ENCODE results near the gene KRTAP20-3.

KRTAP20-3 gene

DNA sequence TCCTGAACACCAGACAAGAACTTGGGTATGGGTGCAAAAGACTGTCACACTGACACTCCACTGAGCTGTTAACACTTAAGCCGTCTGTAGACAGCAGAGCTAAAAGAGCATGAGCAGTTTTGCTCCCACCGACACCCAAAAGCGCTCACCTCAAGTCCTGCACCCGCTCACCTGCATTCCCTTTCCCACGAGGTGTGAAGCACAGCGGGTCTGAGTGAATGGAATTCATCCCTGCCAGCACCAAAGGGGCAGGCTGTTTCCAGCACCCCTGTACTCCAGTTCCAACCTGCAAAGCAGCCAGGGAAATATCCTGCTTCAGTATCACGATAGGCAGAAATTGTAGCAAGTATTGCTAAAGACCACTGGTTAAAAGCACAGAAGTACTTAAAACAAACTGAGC lies 47.2 kb downstream of the KRTAP20-3 start:
- no peak for DNase-seq
